IgD-negative memory B cell (primary cell): Measurements from ENCODE around the gene ATL3. TPM values are rescaled to one million over a fixed set of nuclear protein-coding genes. Genes with fewer than 3 reads are reported as not detected.
A peak's percentile ranks its signal among the peaks of the same experiment; 100 is the strongest.
"Not testable (repeated sequence)": the region's sequence is repeated elsewhere in the genome, so short reads cannot be mapped to it uniquely, and the experiment has no call there.

ENCODE experiments used
- H3K27ac Mint-ChIP-seq, 3 donors: one replicate each; pipeline ENCODE4 v1.8.0; 2020 to 2022; ENCODE audit warnings: mild to moderate bottlenecking in 3 of 3, mixed read lengths in 3 of 3, moderate library complexity in 1 of 3
- H3K27me3 Mint-ChIP-seq: one replicate; pipeline ENCODE4 v1.8.0; 2021; ENCODE audit warnings: mixed read lengths
- H3K36me3 Mint-ChIP-seq: one replicate; pipeline ENCODE4 v1.8.0; 2020; ENCODE audit warnings: mild to moderate bottlenecking, mixed read lengths
- H3K4me1 Mint-ChIP-seq, 3 donors: one replicate each; pipeline ENCODE4 v1.8.0; 2020 to 2022; ENCODE audit warnings: mixed read lengths in 3 of 3, mild to moderate bottlenecking in 1 of 3
- H3K4me3 Mint-ChIP-seq, 4 donors: one replicate each; pipeline ENCODE4 v1.8.0; 2020 to 2022; ENCODE audit warnings: mild to moderate bottlenecking in 4 of 4, mixed read lengths in 4 of 4, moderate library complexity in 3 of 4
- H3K9me3 Mint-ChIP-seq, 3 donors: one replicate each; pipeline ENCODE4 v1.8.0; 2020 to 2021; ENCODE audit warnings: mixed read lengths in 3 of 3, mild to moderate bottlenecking in 1 of 3
- polyA plus RNA-seq: library from polyadenylated mRNA; unstranded; fragments of 300-500 nt; fragmentation: Illumina TruSeq; gene quantifications from one replicate; pipeline ENCODE4 v1.2.3, GENCODE V29; 2021

The ATL3 gene
- polyA plus RNA-seq, 1 donor from 2014 or later: 16.2 TPM

DNA sequence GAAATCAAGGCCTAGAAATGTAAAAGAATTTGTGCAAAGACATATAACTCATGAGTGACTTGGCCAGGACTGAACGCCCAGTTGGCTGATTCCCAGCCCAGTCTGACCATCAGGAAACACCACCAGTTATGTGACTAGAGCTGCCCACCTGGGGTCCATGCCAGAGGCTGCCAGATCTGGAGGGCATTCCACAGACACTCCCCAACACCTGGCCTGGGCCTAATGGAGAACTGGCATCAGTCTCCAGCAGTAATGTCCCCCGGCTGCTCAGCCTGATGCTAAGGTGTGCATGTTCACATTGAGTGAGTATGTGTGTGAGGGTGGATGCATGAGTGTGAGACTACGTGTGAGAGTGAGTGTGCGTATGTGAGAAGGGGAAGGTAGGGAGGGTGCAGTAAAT lies 72.6 kb downstream of the ATL3 start:
- Mint-ChIP-seq H3K4me1 (peaks cover 0 to 3% (median 0%) of the 10 kb centered on the region in 3 donors), H3K9me3 (peaks cover 0 to 1% (median 0%) of the 10 kb centered on the region in 3 donors), H3K36me3 (peaks cover 1% of the 10 kb centered on the region), H3K27ac (peak overlapping the region in 1 of 3 donors; percentile 80), H3K27me3 (no peaks in the 10 kb centered on the region), H3K4me3 (no peak overlapping the region)

DNA sequence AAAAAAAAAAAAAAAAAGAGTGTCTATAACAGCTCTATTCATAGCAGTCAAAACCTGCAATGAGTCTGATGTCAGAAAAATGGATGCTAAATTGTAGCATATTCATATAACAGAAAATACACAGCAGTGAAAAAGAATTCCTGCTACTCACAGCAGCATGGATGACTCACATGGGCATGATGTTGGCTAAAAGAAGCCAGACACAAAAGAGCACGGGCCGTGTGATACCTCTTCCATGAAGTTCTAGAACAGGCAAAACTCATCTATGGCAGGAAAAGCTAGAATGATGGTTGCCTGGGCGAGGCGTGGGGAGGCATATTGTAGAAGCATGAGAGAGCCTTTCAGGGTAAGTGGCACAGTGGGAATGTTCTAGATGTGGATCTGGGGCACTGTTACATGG lies 75.9 kb downstream of the ATL3 start:
- Mint-ChIP-seq H3K4me1 (no peaks in the 10 kb centered on the region), H3K27ac (no peak overlapping the region), H3K9me3 (peaks cover 0 to 1% (median 0%) of the 10 kb centered on the region in 3 donors), H3K36me3 (peaks cover 3% of the 10 kb centered on the region), H3K4me3 (no peak overlapping the region), H3K27me3 (no peaks in the 10 kb centered on the region)

DNA sequence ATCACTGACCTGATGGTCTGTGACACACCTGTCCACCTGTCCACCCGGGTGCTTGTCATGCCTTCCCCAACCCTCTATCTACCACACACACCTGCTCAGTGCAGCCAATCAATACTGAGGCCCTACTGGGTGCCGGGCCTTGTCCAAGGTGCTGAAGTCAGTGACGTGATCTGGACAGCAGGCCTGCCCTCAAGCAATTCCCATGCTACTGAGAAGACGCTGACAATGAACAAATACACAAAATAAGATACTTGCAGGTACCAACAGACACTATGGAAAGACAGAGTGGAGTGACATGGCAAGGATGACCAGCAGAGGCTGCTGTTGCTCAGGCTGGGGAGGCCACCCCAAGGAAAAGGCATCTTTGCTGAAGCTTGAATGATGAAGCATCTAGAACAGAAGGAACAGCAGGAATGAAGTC lies 78.2 kb downstream of the ATL3 start:
- Mint-ChIP-seq H3K27me3 (no peaks in the 10 kb centered on the region), H3K9me3 (no peaks in the 10 kb centered on the region), H3K36me3 (peaks cover 8% of the 10 kb centered on the region), H3K4me1 (no peaks in the 10 kb centered on the region), H3K4me3 (no peak overlapping the region), H3K27ac (peak overlapping the region in 1 of 3 donors; percentile 21)

DNA sequence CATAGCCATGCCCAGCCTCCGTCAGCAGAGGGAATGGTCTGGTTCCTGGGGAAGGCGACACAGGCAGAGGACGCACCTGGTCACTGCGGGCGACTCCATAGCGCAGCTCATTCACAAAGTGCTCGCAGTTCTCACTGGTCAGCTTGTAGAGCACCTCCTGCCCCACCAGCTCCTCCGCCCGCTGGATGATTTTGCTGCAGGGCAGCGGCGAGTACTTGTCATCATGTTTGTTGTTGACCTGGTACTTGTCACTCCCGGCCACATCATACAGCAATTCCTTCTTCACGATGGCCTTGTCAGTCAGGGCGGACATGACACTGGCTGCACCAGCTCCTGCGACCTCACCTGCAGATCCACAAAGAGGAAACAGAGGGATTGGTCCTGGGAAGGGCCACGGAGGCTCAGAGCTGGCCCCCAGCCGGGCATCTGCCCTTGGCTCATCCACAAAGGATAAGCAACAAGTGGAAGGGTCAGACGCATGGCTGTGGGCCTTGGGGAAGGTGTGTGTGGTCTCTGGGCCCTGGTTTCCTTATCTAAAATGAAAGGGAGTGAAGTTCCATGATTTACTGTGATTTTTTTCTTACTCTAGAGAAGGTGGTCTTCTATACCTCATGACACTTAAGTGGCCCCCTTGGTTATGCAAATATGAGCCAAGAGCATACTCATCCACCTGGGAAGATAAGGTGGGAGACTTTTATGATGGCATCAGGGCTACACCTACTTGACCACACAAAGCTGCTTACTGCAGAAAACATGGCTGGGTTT lies 81.0 kb downstream of the ATL3 start:
- no peaks in the 10 kb centered on the region for H3K4me1 Mint-ChIP-seq
- no peak overlapping the region for H3K27ac Mint-ChIP-seq
- H3K36me3 Mint-ChIP-seq: peaks cover 8% of the 10 kb centered on the region
- peaks cover 0 to 2% (median 0%) of the 10 kb centered on the region in 3 donors for H3K9me3 Mint-ChIP-seq
- no peak overlapping the region for H3K4me3 Mint-ChIP-seq
- no peaks in the 10 kb centered on the region for H3K27me3 Mint-ChIP-seq

DNA sequence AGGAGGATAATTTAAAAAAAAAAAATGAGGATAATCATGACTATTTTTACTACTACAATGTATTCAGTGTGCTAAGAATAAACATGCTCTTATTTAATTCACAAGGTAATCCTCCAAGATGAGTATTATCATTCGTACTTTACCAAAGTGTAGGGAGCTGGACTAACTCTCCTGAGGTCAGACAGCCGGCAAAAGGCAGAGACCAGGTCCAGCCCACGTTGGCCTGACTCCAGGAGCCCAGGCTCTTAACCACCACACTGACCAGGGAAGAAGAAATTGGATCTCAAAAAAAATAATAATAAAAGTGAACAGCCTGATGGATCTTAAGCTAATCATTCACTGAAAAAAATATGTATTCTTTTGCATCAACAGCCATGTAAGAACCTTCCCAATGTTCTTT lies 82.2 kb downstream of the ATL3 start:
- Mint-ChIP-seq H3K4me3 (no peak overlapping the region), H3K27me3 (no peaks in the 10 kb centered on the region), H3K9me3 (peaks cover 0 to 2% (median 0%) of the 10 kb centered on the region in 3 donors), H3K4me1 (no peaks in the 10 kb centered on the region), H3K36me3 (peaks cover 8% of the 10 kb centered on the region), H3K27ac (peak overlapping the region in 1 of 3 donors; percentile 47)

DNA sequence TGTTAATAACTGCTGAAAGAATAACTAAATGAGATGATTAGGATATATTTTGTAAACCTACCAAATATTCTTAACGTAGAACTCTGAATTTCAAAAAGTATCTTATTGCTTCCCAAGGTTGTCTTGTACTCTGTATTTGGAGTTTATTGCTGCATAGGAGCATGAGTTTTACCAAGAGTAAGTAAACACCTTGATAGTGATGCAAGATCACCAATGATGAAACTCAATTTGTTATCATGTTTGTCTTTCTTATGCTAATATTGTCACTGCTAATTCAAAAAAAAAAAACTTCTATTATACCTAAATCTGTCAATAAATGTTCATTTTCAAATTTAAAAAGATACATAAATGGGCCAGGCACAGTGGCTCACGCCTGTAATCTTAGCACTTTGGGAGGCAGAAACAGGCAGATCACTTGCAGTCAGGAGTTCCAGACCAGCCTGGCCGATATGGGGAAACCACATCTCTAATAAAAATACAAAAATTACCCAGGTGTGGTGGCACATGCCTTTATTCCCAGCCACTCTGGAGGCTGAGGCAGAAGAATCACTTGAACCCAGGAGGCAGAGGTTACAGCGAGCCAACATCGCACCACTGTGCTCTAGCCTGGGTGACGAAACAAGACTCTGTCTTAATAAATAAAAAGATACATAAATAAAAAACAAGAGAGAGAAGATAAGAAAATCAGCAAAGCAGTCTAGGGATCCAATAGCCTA lies 84.6 kb downstream of the ATL3 start:
- Mint-ChIP-seq H3K4me1 (peaks cover 0 to 2% (median 0%) of the 10 kb centered on the region in 3 donors), H3K27me3 (no peaks in the 10 kb centered on the region), H3K27ac (no peak overlapping the region), H3K9me3 (peaks cover 0 to 10% (median 7%) of the 10 kb centered on the region in 3 donors), H3K4me3 (no peak overlapping the region), H3K36me3 (peaks cover 7% of the 10 kb centered on the region)

DNA sequence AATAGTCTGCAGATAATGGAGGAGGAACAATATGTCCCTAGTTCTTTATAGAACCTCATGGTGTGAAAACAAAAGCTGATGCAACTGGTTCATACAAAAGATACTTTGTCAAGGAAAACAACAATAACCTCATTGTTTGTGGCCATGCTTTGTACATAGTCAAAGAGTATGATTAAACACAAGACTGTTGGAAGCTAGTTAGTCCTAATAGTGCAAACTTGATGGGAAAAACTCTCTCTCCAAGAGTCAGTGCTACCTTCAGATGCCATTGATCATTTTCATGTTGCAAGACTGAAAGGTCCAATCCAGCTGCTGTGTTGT lies 87.9 kb downstream of the ATL3 start:
- Mint-ChIP-seq H3K9me3 (peaks cover 1 to 21% (median 11%) of the 10 kb centered on the region in 3 donors), H3K27me3 (no peaks in the 10 kb centered on the region), H3K4me3 (no peak overlapping the region), H3K4me1 (peaks cover 0 to 2% (median 0%) of the 10 kb centered on the region in 3 donors), H3K36me3 (peaks cover 6% of the 10 kb centered on the region), H3K27ac (peak overlapping the region in 1 of 3 donors; percentile 75)

DNA sequence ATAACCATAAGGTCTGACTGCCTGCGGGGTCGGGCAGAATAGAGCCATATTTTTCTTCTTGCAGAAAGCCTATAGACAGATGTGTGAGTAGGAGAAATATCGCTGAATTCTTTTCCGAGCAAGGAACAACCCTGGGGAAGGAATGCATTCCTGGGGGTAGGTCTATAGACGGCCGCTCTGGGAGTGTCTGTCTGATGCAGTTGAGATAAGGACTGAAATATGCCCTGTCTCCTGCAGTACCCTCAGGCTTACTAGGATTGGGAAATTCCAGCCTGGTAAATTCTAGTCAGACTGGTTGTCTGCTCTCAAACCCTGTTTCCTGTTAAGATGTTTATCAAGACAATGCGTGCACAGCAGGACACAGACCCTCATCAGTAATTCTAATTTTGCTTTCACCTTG lies 90.0 kb downstream of the ATL3 start:
- not testable (repeated sequence) for H3K27me3 Mint-ChIP-seq, H3K4me1 Mint-ChIP-seq, H3K27ac Mint-ChIP-seq
- H3K4me3 Mint-ChIP-seq: peak overlapping the region in 1 of 4 donors; percentile 0
- peaks cover 1 to 21% (median 9%) of the 10 kb centered on the region in 3 donors for H3K9me3 Mint-ChIP-seq
- H3K36me3 Mint-ChIP-seq: peaks cover 10% of the 10 kb centered on the region

DNA sequence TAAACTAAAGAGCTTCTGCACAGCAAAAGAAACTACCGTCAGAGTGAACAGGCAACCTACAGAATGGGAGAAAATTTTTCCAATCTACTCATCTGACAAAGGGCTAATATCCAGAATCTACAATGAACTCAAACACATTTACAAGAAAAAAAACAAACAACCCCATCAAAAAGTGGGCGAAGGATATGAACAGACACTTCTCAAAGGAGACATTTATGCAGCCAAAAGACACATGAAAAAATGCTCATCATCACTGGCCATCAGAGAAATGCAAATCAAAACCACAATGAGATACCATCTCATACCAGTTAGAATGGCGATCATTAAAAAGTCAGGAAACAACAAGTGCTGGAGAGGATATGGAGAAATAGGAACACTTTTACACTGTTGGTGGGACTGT lies 92.3 kb downstream of the ATL3 start:
- not testable (repeated sequence) for H3K27ac Mint-ChIP-seq, H3K27me3 Mint-ChIP-seq, H3K4me3 Mint-ChIP-seq
- peaks cover 7 to 10% (median 10%) of the 10 kb centered on the region in 3 donors for H3K4me1 Mint-ChIP-seq
- H3K36me3 Mint-ChIP-seq: peaks cover 12% of the 10 kb centered on the region
- H3K9me3 Mint-ChIP-seq: peaks cover 1 to 21% (median 9%) of the 10 kb centered on the region in 3 donors

DNA sequence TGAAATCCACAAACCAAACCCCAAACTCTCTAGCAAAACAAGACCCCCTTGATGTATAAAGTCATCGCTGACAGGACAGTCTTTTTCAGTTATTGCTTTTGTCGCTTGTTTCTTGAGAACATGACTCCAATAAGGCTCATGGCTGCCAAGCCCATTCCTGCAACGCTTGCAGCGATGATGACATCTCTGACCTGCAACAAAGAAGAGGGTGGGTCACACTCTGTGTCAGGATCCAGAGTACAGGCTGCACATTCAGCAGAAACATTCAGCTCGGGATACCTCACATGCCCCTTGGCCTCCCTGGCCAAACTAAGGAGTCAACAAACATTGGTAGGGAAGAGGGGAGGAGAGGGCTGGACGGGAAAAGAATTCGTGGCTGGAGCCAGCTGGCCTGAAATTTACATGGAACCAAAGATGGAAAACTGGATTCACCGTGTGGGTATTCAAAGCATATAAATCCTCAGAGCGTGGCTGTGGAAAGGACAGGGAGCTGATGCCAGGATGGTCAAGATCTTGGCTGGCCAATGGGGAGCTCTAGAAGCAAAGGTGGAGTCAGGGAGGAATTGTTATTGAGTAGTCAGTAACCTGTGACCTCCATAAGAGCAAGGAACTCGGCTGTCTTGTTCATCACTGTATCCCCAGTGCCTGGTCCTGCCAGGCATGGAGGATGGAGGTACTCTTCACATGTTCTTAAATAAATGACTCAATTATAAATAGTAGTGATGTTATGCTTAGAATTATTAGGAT lies 96.1 kb downstream of the ATL3 start:
- H3K27ac Mint-ChIP-seq: no peak overlapping the region
- peaks cover 17 to 23% (median 18%) of the 10 kb centered on the region in 3 donors for H3K4me1 Mint-ChIP-seq

More for the DNA sequence above, 96.1 kb downstream of the ATL3 start:
- Mint-ChIP-seq H3K9me3 (peaks cover 0 to 3% (median 0%) of the 10 kb centered on the region in 3 donors), H3K27me3 (peaks cover 2% of the 10 kb centered on the region), H3K4me3 (peak overlapping the region; percentile 11 to 73 (median 56)), H3K36me3 (peaks cover 8% of the 10 kb centered on the region)

Other genes starting within 250 kb of the ATL3 start
- not detected for gene PLAAT5, start 180.2 kb downstream of the ATL3 start, polyA plus RNA-seq
- 0.39 TPM for gene LGALS12, start 165.3 kb downstream of the ATL3 start, polyA plus RNA-seq
- gene PLAAT4, start 134.6 kb downstream of the ATL3 start, polyA plus RNA-seq: 97.1 TPM
- 6.4 TPM for gene PLAAT2, start 108.0 kb downstream of the ATL3 start, polyA plus RNA-seq
- 6.5 TPM for gene PLAAT3, start 56.9 kb downstream of the ATL3 start, polyA plus RNA-seq
- gene RTN3, start 10.1 kb upstream of the ATL3 start, polyA plus RNA-seq: 27.1 TPM
- 0.39 TPM for gene ZFTA, start 97.4 kb upstream of the ATL3 start, polyA plus RNA-seq
- 0.94 TPM for gene SPINDOC, start 142.1 kb upstream of the ATL3 start, polyA plus RNA-seq
- gene MARK2, start 167.7 kb upstream of the ATL3 start, polyA plus RNA-seq: 50.8 TPM
- gene RCOR2, start 245.8 kb upstream of the ATL3 start, polyA plus RNA-seq: not detected